Left forelimb (tissue), 1 donor: ENCODE measurements around the gene OPCML.

Experiments used
- DNase-seq: peaks from one replicate; pipeline ENCODE4 v3.0.0-alpha.2; 2018; ENCODE audit warnings: low spot score

Gene OPCML

DNA sequence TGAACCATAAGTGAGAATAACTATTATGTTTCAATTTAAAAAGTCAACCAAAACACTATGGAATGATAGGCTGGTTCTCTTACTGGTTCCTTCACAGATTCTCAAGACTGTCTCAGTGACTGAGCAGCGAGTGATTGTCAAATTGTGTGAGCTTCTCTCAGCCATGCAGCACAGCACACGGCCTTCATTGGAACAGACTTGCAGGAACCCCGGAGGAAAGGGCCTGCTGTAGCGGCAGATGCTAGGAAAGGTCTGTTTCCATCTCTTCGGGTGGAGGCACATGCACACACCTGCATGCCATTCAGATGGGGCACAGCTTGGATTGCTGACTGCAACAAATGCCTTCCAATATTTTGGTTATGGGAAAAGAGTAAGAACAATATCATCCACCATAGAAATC, 741.8 kb downstream of the OPCML start:
- DNase-seq: no peak

DNA sequence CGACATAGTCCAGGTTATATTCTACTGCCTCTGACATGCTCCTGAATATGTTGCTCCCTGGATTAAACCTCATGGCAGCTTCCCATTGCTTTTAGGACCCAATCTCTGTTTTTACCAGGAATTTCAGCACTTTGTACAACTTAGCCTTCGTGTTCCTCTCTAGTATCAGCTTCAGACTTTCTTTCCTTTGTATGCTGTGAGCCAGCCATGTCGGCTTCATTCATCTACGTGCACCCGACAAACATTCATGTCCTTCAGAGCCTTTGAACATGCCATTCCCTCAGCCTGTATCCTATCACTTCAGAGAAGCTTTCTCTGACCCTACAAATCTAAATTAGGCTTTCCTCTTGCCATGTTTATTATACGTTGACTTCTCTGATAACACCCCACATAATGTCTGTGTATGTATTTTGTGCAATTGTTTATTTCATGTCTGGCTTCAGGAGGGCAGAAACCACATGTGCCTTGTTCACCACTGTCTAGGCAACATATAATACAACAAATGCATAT, 743.4 kb downstream of the OPCML start:
- no peak for DNase-seq

DNA sequence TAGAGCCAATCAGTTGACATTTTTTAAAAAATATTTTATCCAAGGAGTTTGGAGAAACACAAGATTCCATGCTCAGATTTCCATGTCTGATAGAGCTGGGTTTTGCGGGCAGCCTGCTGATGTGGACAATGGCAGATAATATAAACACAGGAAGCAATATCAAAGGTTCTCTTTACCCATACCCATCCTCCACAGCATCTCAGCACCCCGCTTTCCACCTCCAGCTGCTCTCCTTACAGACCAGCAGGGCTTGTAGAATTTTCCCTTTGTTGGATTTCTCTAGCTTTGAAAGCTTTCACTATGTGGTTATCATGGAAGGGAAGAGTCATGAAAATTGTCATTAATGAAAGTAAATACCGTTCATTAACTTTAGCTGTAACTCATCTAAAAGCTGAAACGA, 746.4 kb downstream of the OPCML start:
- no peak for DNase-seq

DNA sequence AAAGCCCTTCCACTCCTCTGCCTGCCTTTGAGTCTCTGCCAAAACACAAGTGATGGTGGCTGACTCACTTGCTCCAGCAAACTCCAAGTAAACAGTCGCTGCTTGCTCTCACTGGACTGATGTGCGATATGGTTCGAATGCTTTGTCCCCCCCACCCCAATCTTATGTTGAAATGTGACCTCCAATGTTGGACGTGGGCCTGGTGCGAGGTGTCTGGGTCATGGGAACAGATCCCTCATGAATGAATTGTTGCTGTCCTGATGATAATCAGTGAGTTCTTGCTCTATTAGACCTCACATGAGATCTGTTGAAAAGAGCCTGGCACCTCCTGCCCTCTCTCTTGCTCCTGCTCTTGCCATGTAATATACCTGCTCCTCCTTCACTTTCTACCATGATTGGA, 747.9 kb downstream of the OPCML start:
- DNase-seq: no peak

DNA sequence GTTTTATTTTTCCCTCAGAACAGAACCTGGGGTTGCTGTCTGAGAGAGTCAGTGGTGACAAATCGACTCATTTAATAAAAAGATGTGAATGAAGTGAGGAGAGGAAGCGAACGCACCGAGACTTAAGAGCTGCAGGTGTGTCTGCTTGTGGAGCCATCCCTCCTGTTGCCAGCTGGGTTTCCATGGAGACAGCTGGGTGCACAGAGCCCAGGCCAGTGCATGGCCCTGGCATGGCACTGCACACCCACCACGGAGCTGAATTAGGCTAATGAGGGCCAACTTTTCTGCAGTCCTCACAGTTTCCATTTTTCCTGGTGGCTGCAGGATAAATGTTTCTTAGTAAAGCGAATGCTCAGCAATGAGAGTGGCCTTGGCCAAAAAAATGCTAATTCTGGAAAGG, 750.2 kb downstream of the OPCML start:
- DNase-seq: no peak

DNA sequence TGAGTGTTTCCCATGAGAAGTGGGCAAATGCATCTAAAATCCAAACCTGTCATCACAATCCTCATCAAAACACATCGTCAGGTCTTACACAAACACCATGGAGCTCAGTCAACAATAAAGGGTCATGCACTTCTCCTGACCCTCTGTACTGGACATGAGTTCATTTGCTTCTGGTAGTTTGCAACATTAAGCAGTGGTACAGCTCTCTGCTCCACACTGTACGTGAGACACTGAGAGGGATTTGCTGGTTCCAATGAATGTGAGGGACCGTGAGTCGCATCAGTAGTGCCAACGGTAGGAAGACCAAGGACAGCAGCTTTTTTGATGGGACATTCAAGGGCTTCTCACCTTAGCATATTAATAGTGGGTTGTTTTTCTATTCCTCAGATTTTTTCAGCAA, 752.3 kb downstream of the OPCML start:
- no peak for DNase-seq

DNA sequence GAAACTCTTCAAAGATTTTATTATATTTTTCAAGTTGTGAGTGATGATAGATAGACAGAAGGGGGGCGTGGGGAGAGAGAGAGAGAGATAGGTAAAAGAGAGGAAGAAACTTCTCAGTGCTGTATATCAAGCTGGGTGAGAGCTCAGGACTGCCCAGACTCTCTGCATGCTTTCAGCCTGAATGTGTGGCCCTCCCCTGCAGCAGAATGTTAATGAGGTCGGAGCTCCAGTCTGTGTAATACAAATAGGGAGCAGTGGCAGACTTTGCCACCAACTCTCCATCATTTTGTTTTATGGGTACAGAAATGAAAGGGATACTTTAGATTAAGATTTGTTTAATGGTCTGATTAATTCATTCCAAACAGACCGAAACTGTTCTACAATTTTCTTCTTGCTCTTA, 752.8 kb downstream of the OPCML start:
- no peak for DNase-seq

DNA sequence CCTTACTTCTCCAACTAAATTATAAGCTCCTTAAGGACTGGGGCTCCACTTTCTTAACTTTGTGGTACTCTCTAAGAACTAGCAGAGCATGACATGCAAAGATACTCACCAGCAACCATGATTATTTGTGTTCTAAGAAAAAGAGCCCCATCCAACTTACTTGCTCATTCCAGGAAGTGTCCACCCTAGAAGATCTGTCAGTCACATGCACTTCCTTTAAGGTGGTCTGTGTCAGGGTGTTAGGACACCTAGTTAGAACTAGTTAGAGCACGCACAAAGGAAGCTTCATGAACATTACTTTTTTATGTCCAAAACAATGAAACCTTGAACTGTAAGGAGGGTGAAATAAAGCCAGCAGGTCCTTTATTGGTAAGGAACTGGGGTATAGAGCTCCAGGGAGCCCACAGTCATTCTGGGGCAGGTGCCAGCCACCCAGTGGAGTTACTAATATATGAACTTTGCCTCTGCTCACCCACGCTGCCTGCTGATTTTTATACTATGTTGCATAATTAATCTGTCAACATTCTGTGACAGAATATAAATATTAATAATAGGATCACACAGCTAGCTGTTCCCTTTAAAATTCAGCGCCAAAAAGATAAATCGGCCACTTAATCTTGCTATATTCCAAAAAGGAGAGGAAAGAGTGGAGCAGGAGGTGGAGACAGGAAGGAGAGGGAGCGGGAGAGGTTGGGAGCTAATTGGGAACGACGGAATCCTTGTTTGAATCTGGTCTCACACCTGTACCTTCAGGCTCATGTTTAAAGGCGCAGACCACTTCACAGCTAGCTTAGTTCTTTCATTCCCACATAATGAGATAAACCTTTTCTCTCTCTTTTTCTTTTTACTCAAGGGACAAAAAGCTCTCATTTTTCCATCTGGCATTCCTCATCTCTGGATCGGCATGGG, 755.0 kb downstream of the OPCML start:
- no peak for DNase-seq

DNA sequence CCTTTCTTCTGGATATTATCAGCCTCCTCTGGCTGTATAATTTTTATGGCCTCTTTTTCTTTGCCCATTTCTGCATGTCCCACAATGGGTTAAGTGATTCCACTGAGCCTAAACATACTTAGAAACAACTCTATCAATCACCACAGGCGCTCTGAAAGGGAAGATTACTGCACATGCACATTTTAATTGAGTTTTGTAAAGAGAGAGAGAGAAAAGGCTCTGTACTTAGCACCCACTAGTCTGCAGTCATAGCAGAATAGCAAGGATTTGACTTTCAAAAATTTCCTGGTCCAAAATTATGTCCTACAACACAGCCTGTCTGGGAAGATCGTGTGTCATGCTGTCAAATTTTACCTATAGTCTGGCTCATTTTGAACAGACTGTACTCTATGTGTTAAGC, 758.5 kb downstream of the OPCML start:
- DNase-seq: no peak

DNA sequence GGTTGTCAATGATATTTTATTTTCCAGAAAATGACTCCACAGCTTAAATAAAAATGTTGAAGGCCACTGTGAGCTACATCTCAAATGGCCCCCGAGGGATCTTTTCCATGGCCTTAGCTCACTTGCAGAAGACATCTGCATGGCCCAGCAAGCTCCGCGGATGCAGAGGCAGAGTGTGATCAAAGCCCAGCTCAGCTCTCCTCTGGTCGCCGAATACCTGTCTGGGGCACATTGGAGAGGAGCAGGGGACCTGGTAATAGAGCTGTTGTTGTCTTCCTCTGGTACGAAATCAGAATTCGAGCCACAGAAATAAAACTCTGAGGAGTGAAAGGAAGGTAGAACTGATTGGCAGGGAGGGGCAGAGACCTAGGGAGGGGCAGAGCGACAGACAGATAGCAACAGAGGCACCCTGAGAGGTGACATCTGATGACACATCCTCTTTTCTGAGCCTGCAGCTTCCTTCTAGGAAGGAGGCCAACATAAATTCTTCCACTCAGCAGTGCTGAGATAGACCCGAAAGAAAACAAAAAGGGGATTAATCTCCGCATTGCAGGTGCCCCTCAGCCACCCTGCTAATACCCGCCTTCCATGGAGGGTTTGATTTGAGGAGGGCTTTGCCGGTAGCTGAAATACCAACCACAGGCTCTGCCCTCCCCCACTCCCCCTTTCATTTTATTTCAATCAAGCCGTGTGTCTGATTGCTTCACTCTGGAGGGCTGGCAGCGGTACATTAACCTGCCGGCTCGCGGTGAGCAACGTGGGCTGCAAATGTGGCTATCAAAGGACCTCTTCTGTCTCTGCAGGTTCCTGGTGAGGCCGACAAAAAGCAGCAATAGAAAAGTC, 759.4 kb downstream of the OPCML start:
- no peak for DNase-seq

DNA sequence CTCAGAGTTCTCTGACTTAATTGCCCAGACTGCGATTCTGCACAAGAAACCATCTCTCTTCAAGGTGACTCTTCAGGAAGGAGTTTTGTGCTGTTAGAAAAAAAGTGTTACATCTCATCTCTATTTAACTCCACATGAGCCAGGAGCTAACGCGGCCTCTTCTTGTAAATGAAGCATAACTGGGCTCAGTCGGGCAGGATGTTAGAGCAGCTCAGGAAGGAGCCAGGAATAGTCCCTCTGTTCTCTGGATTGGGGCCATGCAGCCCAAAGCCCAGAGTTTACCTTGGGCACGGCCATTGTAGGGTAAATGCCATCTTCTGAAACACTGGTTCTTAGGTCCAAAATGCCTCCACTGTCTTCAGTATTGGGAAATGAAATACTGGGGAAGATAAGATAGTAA, 760.6 kb downstream of the OPCML start:
- no peak for DNase-seq

DNA sequence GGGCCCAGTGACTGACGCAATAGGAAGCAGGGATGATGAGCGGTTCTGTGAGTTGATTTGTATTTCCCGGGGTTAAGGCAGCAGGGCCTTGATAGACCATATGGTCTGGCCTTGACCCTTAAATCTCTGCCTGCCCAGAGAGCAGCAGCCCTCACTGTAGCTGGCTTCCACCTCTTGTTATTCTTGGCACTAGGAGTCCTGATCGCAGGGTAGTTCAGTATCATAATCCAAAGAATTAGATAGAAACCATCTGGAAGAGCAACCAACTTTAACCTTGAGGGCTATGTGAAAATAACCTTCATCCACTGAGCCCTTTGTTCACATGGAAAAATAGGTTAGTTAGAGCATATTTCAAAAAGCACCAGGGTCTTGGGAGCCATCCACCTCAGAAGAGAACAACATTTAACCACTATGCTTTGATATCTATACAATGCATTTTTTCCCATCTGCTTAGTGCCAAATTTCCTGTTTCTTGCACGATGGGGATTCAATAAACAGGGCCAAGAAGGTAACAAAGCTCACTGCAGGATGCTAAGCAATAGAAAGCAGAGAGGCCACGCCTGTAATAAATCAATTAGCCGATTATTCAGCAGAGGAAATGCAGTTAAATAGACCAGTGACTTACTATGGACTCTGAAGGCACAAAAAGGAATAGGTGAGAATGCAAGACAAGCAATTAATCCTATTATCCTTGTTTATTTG, 761.3 kb downstream of the OPCML start:
- DNase-seq: no peak

DNA sequence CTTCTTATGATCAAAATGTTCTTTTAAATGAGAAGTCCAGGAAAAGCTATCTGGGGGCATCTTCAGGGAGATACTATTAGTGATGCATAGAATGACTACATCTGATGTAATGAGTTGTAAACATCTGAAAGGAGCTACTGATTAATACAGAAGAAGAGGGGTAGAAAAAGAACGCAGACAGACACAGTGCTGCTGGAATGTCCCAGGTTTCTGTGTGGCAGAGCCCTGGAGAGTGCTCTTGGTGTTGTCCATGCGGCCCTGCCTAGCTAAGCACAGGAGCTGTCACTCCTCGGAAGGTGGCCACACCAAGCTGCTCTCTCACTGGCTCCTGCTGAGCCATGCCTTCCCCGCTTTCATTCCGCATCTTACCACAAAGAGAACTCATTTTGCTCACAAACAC, 768.8 kb downstream of the OPCML start:
- no peak for DNase-seq

DNA sequence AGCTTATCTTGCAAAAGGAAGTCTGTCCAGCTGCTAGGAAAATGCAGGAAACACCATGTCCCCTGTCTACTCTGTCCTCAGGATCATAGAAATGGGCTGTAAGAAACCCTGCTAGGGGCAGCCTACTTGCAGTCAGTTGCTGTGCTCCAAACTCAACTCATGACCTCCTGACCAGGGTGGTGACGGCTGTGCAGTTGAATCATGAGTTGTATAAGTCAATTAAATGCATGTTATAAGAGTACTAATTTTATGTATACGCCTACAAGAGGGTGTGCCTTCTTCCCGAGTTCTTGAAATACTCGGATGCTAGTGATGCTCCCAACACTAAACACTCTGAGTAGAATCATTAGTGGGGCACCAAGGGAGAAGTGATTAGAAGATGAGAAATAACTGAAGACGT, 776.4 kb downstream of the OPCML start:
- DNase-seq: no peak

DNA sequence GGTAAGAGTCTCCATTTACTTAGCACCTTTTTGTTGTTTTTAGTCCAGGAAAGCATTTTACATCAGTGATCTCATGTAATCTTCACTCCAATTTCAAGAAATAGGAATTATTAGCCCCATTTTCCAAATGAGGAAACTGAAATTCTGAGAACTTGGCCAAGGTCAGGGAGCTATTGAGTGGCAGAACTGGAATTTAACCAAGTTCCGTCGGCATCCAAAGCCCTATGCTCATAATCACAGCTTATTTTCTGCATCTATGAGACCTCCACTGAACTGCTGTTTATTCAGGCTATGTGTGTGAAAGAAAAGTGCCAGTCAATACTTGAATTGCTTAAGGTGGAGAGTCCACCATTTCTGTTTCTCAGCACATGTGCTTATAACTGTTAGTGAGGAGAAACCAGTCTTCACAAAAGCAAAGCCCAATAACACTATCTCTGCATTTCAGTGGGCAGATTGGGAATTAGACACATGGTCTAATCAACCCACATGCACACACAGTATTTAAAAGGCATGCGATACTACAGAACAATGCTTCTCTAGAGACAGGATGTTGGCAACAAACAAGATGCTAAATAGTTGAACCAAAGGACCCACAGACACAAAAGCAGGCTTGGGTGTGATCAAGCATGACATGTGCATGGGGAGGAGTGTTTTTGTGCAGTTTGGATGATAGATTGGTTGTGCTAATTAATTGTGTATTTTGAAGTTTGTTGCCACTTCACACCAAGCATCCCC, 780.6 kb downstream of the OPCML start:
- no peak for DNase-seq

DNA sequence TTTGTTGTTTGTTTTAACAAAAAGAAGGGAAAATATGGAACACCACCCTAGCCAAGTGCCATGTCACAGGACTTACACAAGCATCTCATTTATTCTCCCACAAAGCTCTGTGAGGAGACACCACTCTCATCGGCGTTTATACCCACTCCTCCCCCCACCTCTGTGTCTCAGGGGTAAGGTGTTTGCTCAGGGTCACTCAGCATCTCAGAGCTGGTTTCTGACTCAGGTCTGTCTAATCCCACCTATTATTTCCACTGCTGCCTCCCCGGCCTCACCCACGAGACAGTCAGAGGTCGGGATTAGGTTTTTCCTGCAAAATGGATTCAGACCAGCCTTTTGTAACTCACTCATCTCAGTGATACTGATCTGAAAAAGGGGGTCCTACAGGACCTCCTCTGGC, 786.0 kb downstream of the OPCML start:
- no peak for DNase-seq

DNA sequence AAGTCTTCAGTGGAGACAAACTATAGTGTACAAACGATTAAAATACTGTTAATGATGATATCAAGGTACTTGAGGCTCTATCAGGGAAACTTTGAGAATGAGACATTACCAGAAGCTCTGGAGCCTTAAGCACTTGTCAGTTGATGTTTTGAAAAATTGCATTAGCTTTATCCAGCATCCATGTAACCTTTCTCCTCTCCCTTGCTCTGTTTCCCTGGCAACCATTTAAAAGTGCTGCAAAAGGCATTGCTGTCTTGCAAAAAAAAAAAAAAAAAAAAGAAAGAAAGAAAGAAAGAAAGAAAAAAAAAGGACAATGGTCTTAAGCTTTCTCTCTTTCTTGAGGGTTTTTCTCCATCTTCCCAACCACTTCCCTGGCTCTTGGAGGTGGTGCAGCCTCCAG, 787.0 kb downstream of the OPCML start:
- no peak for DNase-seq

DNA sequence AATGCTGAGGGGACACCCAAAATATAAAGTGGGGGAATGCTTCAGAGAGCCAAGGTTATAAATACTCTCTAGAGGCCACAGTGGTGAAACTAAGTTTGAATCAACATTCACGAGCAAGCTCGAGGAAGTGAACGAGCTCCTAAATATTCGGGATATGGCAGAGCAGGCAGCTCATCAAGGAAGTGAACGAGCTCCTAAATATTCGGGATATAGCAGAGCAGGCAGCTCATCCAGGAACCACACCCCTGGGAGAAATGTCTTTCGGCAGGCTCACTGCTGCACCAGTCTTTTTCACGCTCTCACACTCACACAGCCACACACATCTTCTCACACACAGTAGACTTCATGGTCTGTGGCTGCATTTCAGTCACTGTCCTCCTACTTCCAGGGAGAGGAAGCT, 787.5 kb downstream of the OPCML start:
- no peak for DNase-seq

DNA sequence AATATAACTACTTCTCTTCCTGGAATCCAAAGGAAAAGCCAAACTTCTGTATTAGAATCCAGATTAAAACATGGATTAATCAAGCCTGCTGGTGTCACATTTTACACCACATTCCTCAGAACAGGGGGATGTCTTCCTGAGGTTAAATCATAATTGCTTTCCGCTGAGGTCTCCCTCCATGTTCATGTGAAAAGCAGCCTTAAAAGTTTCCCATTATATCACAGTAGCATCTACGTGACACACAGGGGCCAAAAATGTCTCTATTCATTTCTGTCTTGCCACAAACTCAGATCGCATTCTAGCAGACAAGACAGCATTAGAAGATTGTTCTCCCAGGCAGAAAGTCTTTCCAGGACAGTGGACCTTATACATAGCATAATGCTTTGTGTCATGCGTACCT, 788.7 kb downstream of the OPCML start:
- no peak for DNase-seq

DNA sequence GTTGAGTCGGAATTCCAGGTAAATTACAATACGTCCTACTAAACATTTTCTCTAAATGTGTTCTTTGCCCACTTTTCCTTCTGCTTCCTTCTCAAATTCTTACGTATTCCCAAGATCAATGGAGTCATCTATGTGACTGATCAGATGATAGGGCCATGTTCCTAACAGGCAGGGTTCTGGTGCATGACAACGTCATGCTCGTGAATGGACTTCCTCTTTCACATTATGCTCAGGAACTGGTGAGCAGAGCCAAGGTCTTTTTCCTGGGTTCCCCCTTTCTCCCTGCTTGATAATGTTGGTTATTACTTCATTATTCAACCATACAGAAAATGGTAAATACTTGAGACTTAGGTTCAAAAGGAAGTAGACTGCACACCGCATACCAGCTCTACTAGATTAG, 789.4 kb downstream of the OPCML start:
- no peak for DNase-seq

DNA sequence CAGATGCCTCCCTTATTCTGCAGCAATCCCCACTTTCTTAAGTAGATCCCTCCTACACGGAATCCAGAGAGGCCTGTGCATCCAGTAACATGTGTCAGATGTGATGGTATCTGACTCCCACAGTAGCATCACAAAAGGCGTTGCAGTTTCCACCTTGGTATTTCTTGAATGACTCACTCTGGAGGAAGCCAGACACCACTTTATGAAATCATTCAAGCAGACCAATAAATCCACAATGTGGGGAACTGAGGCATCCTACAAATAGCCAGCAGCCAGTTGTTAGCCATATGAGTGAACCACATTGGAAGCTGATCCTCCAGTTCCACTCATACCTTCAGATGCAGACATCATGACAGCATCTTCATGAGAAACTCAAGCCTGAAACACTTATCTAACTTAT, 798.1 kb downstream of the OPCML start:
- DNase-seq: no peak

DNA sequence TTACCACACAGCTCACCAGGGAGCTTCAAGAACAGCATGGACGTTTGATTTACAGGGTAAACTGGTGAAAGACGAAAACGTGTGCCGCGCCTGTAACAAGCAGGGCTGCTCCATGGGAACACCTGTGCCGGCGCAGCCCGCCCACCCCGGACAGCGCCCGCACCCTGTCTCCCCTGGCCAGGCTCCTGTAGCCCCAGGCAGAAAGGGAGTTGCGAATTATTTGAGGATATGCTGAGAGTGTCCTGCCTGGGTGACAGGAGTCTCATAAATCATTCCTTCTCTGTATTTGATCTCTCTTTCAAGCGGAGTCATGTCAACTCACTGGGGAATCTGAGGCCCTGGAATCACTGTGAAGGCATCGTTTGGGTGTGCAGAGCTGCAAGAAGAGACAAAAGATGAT, 804.3 kb downstream of the OPCML start:
- DNase-seq: no peak
